Stimulated activated CD4-positive, alpha-beta T cell treated with anti-CD3 and anti-CD28 coated beads, Interleukin-4, amount 100 ng/mL, for 24 hours (primary cell): ENCODE results near the gene CIT.

Experiments used
- DNase-seq: peaks from one replicate; pipeline ENCODE4 v3.0.0-alpha.2; 2020

The CIT gene

GRCh38 chr12:119693511-119693910 lies 183.6 kb downstream of the CIT start:
- no peak for DNase-seq

DNA sequence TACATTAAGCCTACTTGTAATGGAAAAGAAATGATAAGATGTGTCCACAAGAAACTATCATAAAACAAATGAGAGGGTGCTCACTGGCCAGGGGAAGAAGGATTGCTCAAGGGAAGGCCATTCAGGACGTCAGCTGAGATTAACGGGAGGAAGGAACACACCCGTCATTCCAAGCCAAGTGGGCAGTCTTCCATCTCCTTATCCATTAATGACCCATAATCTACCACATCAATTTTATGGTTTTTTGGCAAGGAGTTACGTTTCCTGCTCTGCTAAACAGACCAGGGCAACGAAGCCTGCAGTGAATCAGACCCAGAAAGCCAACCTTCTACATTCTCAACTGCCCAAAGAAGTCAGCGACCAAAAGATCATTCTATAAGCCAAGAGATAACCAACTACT lies 184.1 kb downstream of the CIT start:
- no peak for DNase-seq

DNA sequence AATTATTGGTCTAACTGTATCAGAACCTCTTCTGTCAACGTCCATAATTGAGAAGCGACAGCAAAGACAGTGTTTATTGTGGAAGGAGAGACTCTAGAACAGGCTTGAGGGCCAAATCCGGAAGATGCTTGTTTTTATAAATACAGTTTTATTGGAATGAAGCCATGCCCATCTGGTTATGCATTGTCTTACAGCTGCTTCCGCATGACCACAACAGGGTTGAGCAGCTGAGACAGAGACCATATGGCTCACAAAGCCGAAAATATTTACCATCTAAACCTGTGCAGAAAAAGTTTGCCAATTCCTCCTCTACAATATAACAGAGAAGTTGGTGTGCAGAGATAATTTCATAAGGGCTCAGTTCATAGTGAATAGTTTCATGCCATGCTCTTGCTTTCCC lies 184.7 kb downstream of the CIT start:
- no peak for DNase-seq

GRCh38 chr12:119691202-119691810 lies 185.8 kb downstream of the CIT start:
- DNase-seq: no peak

GRCh38 chr12:119689935-119690500 lies 187.1 kb downstream of the CIT start:
- DNase-seq: no peak

DNA sequence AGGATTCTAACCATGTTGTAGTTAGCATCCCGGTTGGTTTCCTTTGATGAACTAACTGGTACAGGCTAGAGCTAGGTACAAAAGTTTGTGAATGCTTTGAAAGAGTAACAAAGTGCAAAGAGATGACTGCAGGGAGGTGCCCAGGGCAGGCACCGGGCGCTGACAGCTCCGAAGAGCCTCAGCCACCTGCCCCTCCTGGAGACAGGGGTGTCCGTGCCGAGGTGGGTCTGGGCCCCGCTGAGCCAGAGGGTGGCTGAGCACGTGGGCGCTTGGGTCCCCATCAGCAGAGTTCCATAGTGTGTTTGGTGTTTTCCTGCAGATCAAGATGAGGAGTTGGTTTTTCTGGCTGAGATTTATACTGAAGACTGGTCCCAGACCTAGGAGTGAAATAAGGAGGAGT lies 189.2 kb downstream of the CIT start:
- DNase-seq: no peak

GRCh38 chr12:119687406-119687805 lies 189.7 kb downstream of the CIT start:
- DNase-seq: no peak

DNA sequence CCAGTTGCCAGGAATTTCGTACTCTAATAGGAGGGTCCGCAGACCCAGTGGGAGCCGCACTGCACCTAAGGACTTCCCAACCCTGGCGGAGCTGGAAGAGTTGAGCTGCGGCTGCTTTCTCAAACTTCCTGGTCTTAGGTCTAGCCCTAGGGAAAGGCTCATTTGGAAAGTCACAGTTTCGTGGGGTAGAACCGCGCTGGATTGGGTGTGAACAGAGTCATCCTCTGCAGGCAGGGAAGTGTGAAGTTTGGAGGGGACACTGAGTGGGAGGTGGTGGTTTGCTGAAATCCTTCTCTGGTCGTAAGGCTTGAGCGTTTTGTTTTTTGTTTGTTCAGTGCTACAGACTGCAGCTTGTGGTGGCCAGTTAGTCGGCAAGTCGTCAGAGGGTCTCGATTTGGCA lies 190.3 kb downstream of the CIT start:
- no peak for DNase-seq

GRCh38 chr12:119686355-119686754 lies 190.8 kb downstream of the CIT start:
- DNase-seq: no peak

DNA sequence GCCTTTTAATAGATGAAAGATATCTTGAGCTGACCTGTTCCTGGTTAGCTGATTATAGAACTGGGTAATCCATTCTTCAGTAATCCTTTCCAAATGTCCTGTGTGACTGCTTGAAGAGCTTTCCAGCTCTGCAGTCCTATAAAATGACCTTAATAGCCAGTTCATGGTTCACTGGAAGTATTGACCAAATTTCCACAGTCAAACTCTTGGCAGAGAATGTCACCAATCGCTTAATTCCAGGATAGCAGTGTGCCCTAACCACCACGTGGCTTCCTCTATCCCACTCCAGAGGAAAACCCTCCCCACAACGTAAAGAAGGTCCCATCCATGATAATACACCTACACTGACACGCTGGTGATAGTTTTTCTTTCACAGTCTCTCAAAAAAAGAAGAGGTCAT lies 191.7 kb downstream of the CIT start:
- no peak for DNase-seq

DNA sequence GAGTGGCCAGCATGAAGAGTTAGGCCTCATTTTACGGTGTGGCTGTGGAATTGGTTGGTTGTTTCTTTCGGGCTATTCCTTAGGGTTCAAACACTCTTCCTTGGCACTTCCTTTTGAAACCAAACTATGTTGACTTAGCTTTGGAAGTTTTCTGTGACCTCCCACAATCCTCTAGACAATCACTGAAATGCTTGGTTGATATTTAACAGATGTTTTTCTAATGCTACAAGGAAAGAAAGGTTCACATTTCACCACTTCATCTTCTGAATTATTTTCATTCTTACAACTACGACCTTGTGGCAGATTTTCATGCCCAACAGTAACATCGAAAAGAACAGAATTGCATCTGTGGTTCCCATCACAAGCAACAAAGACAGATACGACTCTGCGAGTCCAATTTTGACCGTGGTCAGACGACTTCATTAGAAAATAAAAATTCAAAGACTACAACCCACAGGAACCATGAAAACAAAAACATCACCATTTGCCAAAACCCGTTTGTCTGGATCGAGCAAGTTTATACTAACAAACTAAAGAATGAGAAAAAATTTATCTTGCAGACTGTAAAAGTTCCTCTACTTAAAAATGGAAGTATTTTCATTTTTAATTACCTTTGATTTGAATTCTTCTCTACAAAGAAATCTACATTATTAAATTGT lies 192.3 kb downstream of the CIT start:
- no peak for DNase-seq

DNA sequence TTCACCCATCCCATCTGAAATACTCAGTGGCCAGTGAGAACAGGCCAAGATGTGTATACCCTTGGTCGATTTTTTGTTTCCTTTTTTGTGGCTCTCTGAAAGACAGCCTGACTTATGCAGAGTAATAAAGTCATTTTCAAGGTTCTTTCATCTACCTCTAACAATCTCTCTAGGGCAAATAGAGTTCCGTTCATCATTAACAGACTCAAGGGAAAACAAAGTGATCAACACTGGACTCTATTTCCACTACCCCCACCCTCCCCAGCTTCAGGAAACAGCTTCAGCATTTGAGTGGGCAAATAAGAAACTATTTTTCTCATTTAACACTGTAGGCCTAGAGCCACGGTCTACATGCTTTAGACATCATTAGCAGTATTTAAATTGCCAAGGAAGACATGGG lies 193.3 kb downstream of the CIT start:
- DNase-seq: no peak

DNA sequence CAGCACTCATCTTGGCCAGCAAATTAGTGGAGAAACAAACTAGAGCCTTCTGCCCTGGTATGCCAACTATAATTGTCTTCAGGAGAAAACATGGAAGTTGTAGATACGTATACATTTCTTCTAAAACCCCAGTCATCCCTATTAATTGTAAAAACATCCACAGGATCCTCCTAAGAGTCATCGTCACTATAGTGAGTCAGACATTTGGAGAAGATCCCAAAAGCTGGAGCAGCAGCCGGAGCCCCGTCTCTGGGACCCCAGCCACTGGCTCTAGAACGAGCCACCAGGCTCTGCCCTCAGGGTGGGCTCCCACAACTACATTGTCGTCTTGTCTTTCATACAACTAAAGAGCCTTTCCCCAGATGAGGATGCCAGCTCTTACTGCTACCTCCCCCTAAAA lies 193.7 kb downstream of the CIT start:
- DNase-seq: no peak

DNA sequence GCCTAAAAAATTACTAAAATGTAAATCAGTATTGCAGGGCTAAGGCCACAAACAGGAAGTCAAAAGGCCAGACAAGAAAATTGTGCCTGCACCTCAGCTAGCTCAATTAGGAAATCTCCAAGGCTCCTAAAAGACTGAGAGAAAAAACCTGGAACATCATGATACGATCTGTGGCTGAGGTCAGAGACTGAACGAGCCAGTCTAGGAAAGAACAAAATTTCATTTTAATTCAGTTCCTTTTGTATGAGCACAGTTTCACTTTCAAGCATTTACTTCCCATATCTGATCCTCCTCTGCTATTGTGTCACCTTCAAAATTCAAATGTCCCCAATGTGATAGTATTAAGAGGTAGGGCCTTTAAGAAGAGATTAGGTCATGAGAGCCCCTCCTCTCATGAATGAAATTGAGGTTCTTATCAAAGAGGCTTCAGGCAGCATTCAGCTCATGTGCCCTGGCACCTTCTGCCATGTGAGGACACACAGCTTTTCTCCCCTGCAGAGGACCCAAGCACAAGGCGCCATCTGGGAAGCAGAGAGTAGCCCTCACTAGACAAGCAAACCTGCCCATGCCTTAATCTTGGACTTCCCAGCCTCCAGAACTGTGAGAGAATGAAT lies 194.4 kb downstream of the CIT start:
- no peak for DNase-seq

DNA sequence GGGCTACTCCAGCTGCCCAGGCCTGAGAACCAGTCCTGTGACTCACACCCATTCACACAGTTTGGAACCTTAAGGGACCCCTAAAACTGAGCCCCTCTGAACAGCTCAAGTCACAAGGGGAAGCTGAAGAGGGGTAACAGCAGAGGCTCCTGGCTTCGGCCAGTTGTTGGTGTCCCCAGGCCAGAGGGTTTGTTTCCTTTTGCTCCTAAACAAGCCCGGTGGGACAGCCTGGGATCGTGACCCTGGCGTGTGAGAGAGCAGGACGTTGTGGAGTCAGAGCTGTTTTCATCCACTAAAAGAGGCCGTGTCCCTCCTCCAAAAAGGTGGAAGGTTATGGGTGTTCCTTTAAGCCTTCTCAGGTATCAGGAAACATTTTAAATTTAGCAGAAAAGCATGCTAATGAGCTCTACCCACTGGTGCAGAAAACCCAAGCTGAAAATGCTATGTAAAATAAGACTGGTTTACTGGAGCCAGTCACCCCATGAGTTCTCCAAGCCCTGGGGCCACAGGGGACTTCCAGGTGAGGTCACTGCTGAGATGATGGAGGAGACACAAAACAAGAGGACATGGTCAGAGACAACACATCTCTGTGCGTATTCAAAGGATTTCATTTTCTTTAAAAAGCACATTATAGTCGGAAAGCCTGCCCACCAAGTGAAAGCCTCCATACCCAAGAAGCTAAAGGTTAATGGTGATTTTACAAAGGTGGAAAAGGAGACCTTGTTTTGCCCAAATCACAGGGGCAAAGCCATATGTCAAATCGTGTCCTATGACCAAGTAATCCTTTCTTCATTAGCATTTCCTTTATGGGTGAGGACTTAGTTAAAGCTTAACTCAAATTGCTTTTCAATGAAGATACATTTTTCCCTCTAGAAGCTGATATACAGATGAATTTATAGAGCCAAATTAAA lies 195.1 kb downstream of the CIT start:
- no peak for DNase-seq

DNA sequence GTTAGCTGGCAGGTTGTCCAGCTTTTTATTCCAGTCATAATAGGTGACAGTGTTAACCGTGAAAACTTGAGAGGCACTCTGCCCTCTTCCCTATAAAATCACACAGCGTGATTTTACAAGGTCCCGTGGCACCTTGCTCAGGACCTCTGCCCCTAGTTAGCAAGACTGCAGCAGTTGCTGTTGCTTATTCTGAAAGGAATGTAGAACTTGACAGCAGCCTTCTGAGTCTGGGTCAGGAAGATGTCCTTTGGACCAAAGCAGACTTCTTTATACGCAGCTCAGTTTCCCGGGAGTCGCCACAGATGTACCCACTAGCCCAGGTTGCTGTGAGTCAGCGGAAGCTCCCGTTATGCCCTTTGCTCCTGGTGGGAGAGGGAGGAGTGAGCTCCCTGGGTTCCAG lies 196.0 kb downstream of the CIT start:
- no peak for DNase-seq

DNA sequence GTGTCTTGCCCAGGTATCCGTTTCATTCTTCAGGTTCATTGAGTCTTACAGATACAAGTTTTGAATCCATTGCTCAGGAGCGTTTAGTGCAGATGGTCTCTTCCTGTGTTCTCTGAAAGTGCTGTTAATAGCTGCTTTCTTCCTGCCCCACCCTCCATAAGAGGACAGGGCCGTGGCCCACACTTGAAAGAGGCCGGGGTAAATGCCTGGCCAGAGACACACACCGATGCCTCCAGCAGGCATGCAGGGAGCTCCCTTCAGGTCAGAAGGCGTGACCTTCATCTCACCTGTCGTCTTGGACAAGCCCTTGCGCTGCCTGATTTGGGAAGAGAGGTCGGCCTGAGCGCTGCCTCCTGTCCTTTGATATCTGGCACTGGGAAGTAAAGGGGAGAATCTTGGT lies 197.6 kb downstream of the CIT start:
- DNase-seq: no peak

- no peak for DNase-seq
These were observed 198.0 kb downstream of the CIT start for GRCh38 chr12:119679081-119679480.

DNA sequence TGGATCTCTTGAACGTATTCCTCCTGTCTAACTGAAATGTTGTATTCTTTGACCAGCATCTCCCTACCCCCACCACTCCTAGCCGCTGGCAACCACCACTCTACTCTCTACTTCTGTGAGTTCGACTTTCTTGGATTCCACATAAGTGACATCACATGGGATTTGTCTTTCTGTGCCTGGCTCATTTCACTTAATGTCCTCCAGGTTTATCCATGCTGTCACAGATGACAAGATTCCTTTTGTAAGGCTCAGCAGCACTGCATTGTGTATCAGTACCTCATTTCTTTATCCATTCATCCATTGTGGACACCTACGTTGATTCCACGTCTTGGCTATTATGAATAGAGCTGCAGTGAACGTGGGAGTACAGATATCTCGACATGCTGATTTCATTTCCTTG lies 198.7 kb downstream of the CIT start:
- no peak for DNase-seq

- no peak for DNase-seq
These were observed 200.5 kb downstream of the CIT start for GRCh38 chr12:119676573-119676972.

GRCh38 chr12:119676022-119676421 lies 201.1 kb downstream of the CIT start:
- DNase-seq: no peak

- no peak for DNase-seq
These were observed 202.6 kb downstream of the CIT start for GRCh38 chr12:119674560-119674959.

DNA sequence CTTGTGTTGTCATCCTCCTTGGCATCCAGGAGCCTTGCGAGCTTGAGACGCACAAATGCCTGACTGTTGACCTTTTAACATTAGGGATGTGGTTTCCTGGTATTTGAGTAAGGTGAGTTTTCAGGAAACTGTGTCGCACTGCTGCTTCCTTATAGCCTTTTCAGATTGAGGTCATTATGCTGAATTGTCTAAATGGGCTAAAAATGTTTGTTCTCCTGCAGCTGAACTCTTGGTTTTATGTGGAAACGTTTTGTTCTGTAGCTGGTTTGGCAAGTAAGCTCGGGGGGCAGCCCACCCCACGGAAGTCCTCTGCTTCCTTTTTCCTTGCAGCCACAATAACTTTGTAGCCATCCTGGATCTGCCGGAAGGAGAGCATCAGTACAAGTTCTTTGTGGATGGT lies 203.5 kb downstream of the CIT start:
- DNase-seq: no peak
